Activated CD8-positive, alpha-beta T cell treated with anti-CD3 and anti-CD28 coated beads for 36 hours (primary cell): ENCODE data around the gene CHI3L1. TPM values are rescaled to one million over a fixed set of nuclear protein-coding genes. Genes with fewer than 3 reads are reported as not detected.

Source experiments
- ATAC-seq: fragments of 200-7000 bp; cut with Tn5 transposase; one replicate; pipeline ENCODE4 v1.10.0; 2021; ENCODE audit warnings: mild to moderate bottlenecking, moderate library complexity
- CTCF ChIA-PET: fragments of 350-600 bp; sonication (Branson Sonifier 250); formaldehyde crosslinking; loops from one replicate; lab custom pipeline; 2021; ENCODE audit warnings: antibody characterized with exemption; lab: Charles Lee
- POLR2A ChIA-PET: fragments of 350-600 bp; sonication (Branson Sonifier 250); formaldehyde crosslinking; loops from one replicate; lab custom pipeline; 2021; ENCODE audit warnings: antibody characterized with exemption; lab: Charles Lee
- DNase-seq: peaks from one replicate; pipeline ENCODE4 v3.0.0-alpha.2; 2020
- H3K27ac Mint-ChIP-seq: one replicate; pipeline ENCODE4 v1.8.0; 2021; ENCODE audit warnings: mild to moderate bottlenecking, mixed read lengths
- H3K27me3 Mint-ChIP-seq: one replicate; pipeline ENCODE4 v1.8.0; 2021; ENCODE audit warnings: mixed read lengths
- H3K36me3 Mint-ChIP-seq: one replicate; pipeline ENCODE4 v1.8.0; 2021; ENCODE audit warnings: low read depth, mixed read lengths
- H3K4me1 Mint-ChIP-seq: one replicate; pipeline ENCODE4 v1.8.0; 2021; ENCODE audit warnings: low read depth, mixed read lengths
- H3K4me3 Mint-ChIP-seq: one replicate; pipeline ENCODE4 v1.8.0; 2021; ENCODE audit warnings: mild to moderate bottlenecking, moderate library complexity, mixed read lengths
- H3K9me3 Mint-ChIP-seq: one replicate; pipeline ENCODE4 v1.8.0; 2021; ENCODE audit warnings: mixed read lengths
- intact Hi-C: fragments of 100-400 bp; cut with micrococcal nuclease; formaldehyde crosslinking; loops from one replicate; pipeline ENCODE4 v1.10.0; 2022
- total RNA-seq, 2 experiments: library from RNA; stranded (reverse); gene quantifications; one replicate each; pipeline ENCODE4 v1.2.3, GENCODE V29; 2021
- TF ChIP-seq, protein P1 (sequence below): fragments of 200-600 bp; IDR thresholded peaks from one replicate; pipeline ENCODE4 v1.8.0; 2022; ENCODE audit warnings: antibody characterized with exemption, mild to moderate bottlenecking

Gene CHI3L1
- total RNA-seq, 2 experiments from 2014 or later: not detected

DNA sequence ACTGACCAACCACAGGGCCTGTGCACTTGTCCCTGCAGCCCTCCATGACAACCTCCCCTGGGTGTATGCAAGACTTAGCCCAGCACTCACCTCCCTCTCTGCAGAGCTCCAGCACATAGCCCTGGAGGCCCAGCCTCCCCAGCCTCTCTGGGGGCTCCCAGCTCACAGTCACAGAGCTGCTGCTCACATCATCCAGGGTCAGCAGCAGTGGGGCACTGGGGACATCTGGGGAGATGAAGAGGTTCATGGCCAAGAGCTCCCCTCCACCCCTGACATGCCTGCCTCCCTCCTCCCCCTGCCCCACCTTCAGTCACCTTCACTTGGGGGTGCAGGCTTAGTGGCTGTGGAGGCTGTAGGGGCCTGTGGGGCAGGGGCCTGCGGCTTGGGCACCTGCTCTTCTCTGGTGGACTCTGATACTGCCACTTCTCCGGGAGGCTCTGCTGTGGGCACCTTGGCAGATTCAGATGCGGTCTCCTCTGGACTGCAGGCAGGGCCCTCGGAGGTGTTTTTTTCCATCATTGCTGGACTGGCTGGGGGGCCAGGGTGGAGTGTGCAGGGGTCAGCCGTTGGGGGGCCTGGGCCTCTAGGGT lies 11.2 kb downstream of the CHI3L1 start, which contains the start of gene MYBPH:
Gene MYBPH (minus strand): TSS at position 590 of the 590 bp plus-strand sequence. CDS start 71 bp downstream, at position 519.
- H3K36me3 Mint-ChIP-seq: no peaks in the 10 kb centered on the region
- POLR2A ChIA-PET: interaction anchor here (1.4 kb wide), 1 partner anchor 52 kb away, joined by 3 read pairs; no protein-coding TSS in a partner anchor
- intact Hi-C loops: no loop called here
- H3K9me3 Mint-ChIP-seq: no peaks in the 10 kb centered on the region
- DNase-seq (no peak), ATAC-seq (no peak)
- H3K4me3 Mint-ChIP-seq: no peak within 1 kb of the TSS
- no peaks in the 10 kb centered on the region for H3K27me3 Mint-ChIP-seq
- CTCF ChIA-PET: interaction anchor here (0.7 kb wide), 1 partner anchor 57 kb away, joined by 3 read pairs; no protein-coding TSS in a partner anchor
- no peak within 1 kb of the TSS for H3K27ac Mint-ChIP-seq
- no peaks in the 10 kb centered on the region for H3K4me1 Mint-ChIP-seq
- TF ChIP-seq, protein P1, sequence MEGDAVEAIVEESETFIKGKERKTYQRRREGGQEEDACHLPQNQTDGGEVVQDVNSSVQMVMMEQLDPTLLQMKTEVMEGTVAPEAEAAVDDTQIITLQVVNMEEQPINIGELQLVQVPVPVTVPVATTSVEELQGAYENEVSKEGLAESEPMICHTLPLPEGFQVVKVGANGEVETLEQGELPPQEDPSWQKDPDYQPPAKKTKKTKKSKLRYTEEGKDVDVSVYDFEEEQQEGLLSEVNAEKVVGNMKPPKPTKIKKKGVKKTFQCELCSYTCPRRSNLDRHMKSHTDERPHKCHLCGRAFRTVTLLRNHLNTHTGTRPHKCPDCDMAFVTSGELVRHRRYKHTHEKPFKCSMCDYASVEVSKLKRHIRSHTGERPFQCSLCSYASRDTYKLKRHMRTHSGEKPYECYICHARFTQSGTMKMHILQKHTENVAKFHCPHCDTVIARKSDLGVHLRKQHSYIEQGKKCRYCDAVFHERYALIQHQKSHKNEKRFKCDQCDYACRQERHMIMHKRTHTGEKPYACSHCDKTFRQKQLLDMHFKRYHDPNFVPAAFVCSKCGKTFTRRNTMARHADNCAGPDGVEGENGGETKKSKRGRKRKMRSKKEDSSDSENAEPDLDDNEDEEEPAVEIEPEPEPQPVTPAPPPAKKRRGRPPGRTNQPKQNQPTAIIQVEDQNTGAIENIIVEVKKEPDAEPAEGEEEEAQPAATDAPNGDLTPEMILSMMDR: no peak

DNA sequence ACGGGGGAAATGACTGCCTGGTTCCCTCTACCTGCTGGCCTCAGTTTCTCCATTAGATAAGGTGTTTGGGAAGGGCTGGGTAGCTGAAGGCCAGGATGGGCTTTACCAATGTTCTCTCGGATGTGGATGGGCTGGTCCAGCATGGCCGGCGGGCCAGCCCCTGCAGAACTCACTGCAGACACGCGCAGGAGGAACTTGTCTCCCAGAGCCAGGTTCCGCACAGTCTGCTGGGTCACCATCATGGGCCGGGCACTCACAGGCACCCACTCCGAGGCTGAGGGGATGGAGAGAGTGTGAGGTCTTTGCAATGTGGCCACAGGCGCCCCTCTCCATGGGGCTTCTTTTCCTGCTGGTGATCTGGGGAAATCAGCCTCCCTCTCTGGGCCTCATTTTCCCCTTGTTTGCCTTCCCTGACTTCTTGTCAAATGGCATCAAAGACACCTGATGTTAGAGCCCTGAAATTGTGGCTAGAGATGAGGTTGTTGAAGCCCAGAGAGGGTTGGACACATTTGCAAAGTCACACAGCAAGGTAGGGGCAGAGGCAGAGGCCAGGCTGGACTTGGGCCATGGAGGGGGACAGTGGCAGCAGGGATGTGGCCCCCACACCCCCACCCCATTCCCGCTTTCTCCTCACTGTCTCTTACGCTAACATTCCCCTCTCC lies 12.0 kb downstream of the CHI3L1 start:
- CTCF ChIA-PET: interaction anchor here (1.4 to 6.6 kb wide), 3 partner anchors 41 to 134 kb away, joined by 4 to 58 read pairs (median 5); no protein-coding TSS in a partner anchor
- no peaks in the 10 kb centered on the region for H3K27me3 Mint-ChIP-seq

DNA sequence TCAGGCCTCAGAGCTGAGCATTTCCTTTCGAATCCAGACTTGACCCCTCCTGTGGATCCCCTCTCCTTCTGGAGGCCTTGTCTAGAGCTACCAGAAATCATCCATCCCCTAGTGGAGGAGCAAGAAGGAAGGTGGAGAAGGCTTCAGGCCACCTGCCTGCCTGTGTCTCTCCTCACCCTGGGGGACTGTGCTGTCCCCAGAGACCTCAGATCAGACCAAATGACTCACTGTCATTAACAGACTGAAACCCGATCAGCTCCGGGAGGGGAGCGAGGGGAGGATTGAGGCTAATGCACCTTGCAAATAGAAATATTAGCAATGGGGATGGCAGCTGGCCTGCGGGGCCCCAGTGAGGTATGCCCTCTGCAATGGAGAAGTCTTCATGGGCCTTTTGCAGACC lies 12.9 kb downstream of the CHI3L1 start:
- no peaks in the 10 kb centered on the region for H3K4me1 Mint-ChIP-seq
- intact Hi-C loops: loop anchor here (5.0 kb wide), 1 partner anchor 136 kb away; no protein-coding TSS in a partner anchor
- H3K4me3 Mint-ChIP-seq: no peak overlapping the region
- ATAC-seq (no peak), DNase-seq (no peak)
- ChIA-PET CTCF (interaction anchor here (1.0 to 6.6 kb wide), 16 partner anchors 11 to 274 kb away, joined by 3 to 58 read pairs (median 6); partner anchors contain the start of gene CHI3L1), POLR2A (no interaction called here)
- no peaks in the 10 kb centered on the region for H3K9me3 Mint-ChIP-seq
- H3K36me3 Mint-ChIP-seq: no peaks in the 10 kb centered on the region
- TF ChIP-seq, protein P1: no peak
- no peak overlapping the region for H3K27ac Mint-ChIP-seq
- H3K27me3 Mint-ChIP-seq: no peaks in the 10 kb centered on the region

More for the DNA sequence above, 12.0 kb downstream of the CHI3L1 start:
- Mint-ChIP-seq H3K4me3 (no peak overlapping the region), H3K27ac (no peak overlapping the region), H3K4me1 (no peaks in the 10 kb centered on the region), H3K36me3 (no peaks in the 10 kb centered on the region), H3K9me3 (no peaks in the 10 kb centered on the region)
- intact Hi-C loops: loop anchor here (5.0 kb wide), 1 partner anchor 137 kb away; no protein-coding TSS in a partner anchor
- ATAC-seq: no peak
- TF ChIP-seq, protein P1: no peak
- DNase-seq: no peak
- POLR2A ChIA-PET: no interaction called here

DNA sequence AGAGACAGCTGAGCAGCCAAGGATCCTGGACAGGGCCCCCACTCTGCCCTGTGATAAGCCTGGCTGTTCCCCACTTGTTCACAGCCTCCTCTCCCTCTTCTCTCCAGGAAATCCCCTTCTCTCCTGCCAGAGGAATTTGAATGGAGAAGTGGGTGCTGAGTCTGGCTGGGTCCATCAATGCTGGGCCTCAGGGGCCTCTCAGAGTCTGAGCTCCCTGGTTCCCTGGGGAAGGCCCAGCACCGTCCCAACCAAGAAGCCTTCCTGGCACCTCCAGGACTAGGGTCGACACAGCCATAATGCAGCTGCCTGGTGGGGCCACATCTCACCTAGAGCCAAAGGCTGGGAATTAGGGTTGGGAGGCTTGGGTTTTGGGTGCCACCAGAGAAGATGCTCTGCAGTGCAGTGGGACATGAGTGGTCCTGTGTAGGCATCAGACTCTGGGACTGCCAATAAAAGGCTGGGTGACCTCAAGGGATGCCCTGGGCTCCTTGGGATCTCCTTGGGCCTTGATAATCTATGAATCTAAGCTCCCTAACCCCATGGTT lies 13.4 kb downstream of the CHI3L1 start:
- TF ChIP-seq, protein P1: no peak
- ATAC-seq (no peak), DNase-seq (no peak)
- CTCF ChIA-PET: interaction anchor here (0.8 to 6.6 kb wide), 30 partner anchors 8 to 460 kb away, joined by 3 to 58 read pairs (median 5); partner anchors contain the start of gene CHI3L1
- no peaks in the 10 kb centered on the region for H3K4me1 Mint-ChIP-seq
- H3K27me3 Mint-ChIP-seq: no peaks in the 10 kb centered on the region
- POLR2A ChIA-PET: no interaction called here
- H3K4me3 Mint-ChIP-seq: no peak overlapping the region
- H3K36me3 Mint-ChIP-seq: no peaks in the 10 kb centered on the region
- intact Hi-C loops: loop anchor here (5.0 kb wide), 1 partner anchor 136 kb away; no protein-coding TSS in a partner anchor
- H3K9me3 Mint-ChIP-seq: no peaks in the 10 kb centered on the region
- H3K27ac Mint-ChIP-seq: no peak overlapping the region
